Measurements from ENCODE around the gene TBC1D5.

- TF ChIP-seq ZNF274 (IDR thresholded peaks at IDR 0.05; ENCODE audit: borderline replicate concordance, extremely low read depth, low read length) (no peak), CTCF (IDR thresholded peaks at IDR 0.05; ENCODE audit: control extremely low read depth in 1 of 3, insufficient read depth in 1 of 3, low read depth in 1 of 3, low read length in 3 of 3) (no peak), RNF2 (IDR thresholded peaks at IDR 0.05; ENCODE audit: borderline replicate concordance, low read depth, low read length, missing control alignments, poor library complexity, severe bottlenecking) (no peak), JUND (IDR thresholded peaks at IDR 0.05; ENCODE audit: low read length) (no peak), KDM5A (IDR thresholded peaks at IDR 0.05; ENCODE audit: low read length) (no peak), EP300 (IDR thresholded peaks at IDR 0.05; ENCODE audit: borderline replicate concordance in 1 of 2, low read depth in 2 of 2, low read length in 2 of 2) (no peak), ATF3 (IDR thresholded peaks at IDR 0.05; ENCODE audit: insufficient read depth, low read depth, low read length) (no peak), SUZ12 (IDR thresholded peaks at IDR 0.05; ENCODE audit: low read length) (no peak), SP1 (IDR thresholded peaks at IDR 0.05; ENCODE audit: low read depth, low read length) (no peak)
Observed at GRCh38 chr3:17730318-17730967, 12.0 kb downstream of the TBC1D5 start.
